ENCODE data around the gene SLC66A1. TPM values are rescaled to one million over a fixed set of nuclear protein-coding genes. Genes with fewer than 3 reads are reported as not detected.

SLC66A1 gene
- total RNA-seq, 4 donors from 2014 or later = 19.1 to 53.9 (median 35.3) TPM

DNA sequence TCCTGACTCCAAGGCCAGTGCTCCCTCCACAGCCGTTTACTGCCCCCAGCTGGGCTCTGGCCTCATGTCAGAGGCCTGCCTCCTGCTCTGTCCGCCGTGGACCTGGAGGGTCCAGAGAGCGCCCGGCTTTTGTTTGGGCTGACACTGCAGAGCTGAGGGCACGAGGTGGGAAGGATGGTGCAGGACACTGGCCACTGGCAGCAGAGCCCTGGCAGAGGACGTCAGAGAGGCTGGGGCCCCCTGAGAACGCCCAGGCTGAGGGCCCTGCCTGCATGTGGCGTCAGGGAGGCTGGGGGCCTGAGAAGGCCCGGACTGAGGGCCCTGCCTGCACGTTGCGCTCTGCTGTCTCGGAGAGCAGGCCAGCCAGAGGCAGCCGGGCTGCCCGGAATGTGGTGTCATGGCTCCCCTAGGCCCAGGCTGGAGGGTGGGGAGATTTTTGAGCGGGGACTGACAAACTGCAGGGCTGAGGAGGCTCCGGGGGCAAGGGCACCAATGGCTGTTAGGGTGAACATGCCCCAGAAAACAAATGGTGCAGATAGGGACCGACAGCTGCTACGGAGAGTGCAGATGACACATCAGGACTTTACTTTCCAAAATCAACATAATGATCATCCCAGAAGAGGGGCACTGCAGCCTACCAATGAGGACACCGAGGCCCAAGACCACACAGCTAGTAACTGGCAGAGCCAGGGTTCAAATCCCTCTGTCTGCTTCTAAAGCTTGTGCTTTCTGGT lies 31.7 kb downstream of the SLC66A1 start:
- intact Hi-C loops (cut with DNase I; ENCODE audit: low total_unique reads) = loop anchor here (2.0 kb wide), 1 partner anchor 311 kb away; no protein-coding TSS in a partner anchor
- H3K4me1 ChIP-seq = peaks cover 0 to 11% (median 5%) of the 10 kb centered on the region in 4 donors
- in situ Hi-C loops (cut with MboI; ENCODE audit: low pct_ligation_motif_present in 1 of 4, low pct_unique_long_range_greater_than_20kb in 1 of 4, low sequenced_read_pairs in 3 of 4) = loop anchor here in 3 of 4 donors (5.0 to 10.0 kb wide), 2 partner anchors 309 to 311 kb away; no protein-coding TSS in a partner anchor
- WGBS, 2 donors (ENCODE audit: low coverage in 1 of 2) = 87% methylated on average over 19 of the region's 20 CpGs; no CpG with 5 or more reads in 1 of the 2 donors
- H3K4me3 ChIP-seq = no peak overlapping the region
- no peaks in the 10 kb centered on the region for H3K9me3 ChIP-seq
- H3K27ac ChIP-seq = no peak overlapping the region
- DNase-seq = no peak
- TF ChIP-seq POLR2A (IDR thresholded peaks at IDR 0.05) (no peak), EP300 (IDR thresholded peaks at IDR 0.05; ENCODE audit: low read depth) (no peak), POLR2AphosphoS5 (IDR thresholded peaks at IDR 0.05) (no peak), CTCF (IDR thresholded peaks at IDR 0.05) (no peak)
- no peaks in the 10 kb centered on the region for H3K27me3 ChIP-seq
- H3K36me3 ChIP-seq = peaks cover 0 to 27% (median 7%) of the 10 kb centered on the region in 4 donors

DNA sequence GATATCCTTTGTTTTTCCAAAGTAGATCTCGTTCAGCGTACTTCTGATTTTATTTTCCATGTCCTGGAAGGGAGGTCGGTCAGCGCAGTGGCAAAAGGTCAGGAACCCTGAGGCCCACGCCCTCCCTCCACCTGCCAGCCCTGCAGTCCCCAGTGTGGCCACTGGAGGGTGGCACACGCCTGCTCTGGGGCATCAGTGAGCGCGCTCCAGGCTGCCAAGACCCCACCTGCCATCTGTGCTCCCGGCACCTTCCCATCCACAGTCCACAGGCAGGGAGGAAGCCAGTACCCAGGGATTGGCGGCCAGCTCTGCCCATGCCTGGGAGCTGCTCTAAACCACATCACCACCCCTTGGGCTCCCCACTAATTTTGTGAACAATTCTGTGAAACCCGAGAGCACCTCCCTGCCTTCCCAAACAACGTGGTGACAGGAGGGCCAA lies 32.3 kb downstream of the SLC66A1 start:
- no peaks in the 10 kb centered on the region for H3K9me3 ChIP-seq
- 20 to 57% methylated on average over 2 to 11 of the region's 12 CpGs for WGBS, 2 donors (ENCODE audit: low coverage in 1 of 2)
- peaks cover 0 to 11% (median 5%) of the 10 kb centered on the region in 4 donors for H3K4me1 ChIP-seq
- intact Hi-C loops (cut with DNase I; ENCODE audit: low total_unique reads) (loop anchor here (2.0 kb wide), 1 partner anchor 310 kb away; no protein-coding TSS in a partner anchor), in situ Hi-C loops (cut with MboI; ENCODE audit: low pct_ligation_motif_present in 1 of 4, low pct_unique_long_range_greater_than_20kb in 1 of 4, low sequenced_read_pairs in 3 of 4) (loop anchor here in 3 of 4 donors (5.0 to 10.0 kb wide), 2 partner anchors 308 to 310 kb away; no protein-coding TSS in a partner anchor)
- peak overlapping the region in 1 of 4 donors; percentile 46 for H3K27ac ChIP-seq
- no peaks in the 10 kb centered on the region for H3K27me3 ChIP-seq
- H3K4me3 ChIP-seq = no peak overlapping the region
- peak; percentile 63 for DNase-seq
- H3K36me3 ChIP-seq = peaks cover 0 to 27% (median 7%) of the 10 kb centered on the region in 4 donors
- TF ChIP-seq EP300 (IDR thresholded peaks at IDR 0.05; ENCODE audit: low read depth) (no peak), POLR2A (IDR thresholded peaks at IDR 0.05) (no peak), POLR2AphosphoS5 (IDR thresholded peaks at IDR 0.05) (peak in 1 of 3 donors; percentile 38), CTCF (IDR thresholded peaks at IDR 0.05) (peak; percentile 89 to 95 (median 94))

DNA sequence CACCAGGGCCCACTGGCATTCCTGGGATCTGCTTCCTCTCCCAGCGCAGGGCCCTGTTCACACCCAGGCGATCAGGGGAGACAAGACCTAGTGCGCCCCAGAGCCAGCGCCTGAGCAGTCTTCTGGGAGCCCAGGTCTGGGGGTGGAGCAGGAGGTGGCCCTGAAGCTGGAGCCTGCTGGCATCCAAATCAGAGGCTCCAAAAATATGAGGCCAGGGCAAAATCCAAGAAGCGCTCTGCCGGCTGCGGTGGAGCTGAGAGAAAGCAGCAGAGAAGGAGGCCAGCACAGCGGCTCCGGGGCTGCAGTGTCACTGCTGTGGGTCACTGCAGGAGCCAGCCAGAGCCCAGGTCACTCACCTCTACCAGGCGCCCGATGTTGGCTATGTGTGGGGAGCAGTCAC lies 32.7 kb downstream of the SLC66A1 start:
- 93% methylated on average over 10 of the region's 11 CpGs; no CpG with 5 or more reads in 1 of the 2 donors for WGBS, 2 donors (ENCODE audit: low coverage in 1 of 2)
- Histone ChIP-seq H3K36me3 (peaks cover 0 to 31% (median 7%) of the 10 kb centered on the region in 4 donors), H3K27ac (peak overlapping the region in 1 of 4 donors; percentile 46), H3K27me3 (no peaks in the 10 kb centered on the region), H3K4me1 (peaks cover 0 to 11% (median 5%) of the 10 kb centered on the region in 4 donors), H3K9me3 (no peaks in the 10 kb centered on the region), H3K4me3 (no peak overlapping the region)
- TF ChIP-seq POLR2AphosphoS5 (IDR thresholded peaks at IDR 0.05) = no peak
- no peak for TF ChIP-seq POLR2A (IDR thresholded peaks at IDR 0.05)
- TF ChIP-seq CTCF (IDR thresholded peaks at IDR 0.05) = no peak
- TF ChIP-seq EP300 (IDR thresholded peaks at IDR 0.05; ENCODE audit: low read depth) = no peak
- in situ Hi-C loops (cut with MboI; ENCODE audit: low pct_ligation_motif_present in 1 of 4, low pct_unique_long_range_greater_than_20kb in 1 of 4, low sequenced_read_pairs in 3 of 4) (loop anchor here in 3 of 4 donors (5.0 to 10.0 kb wide), 2 partner anchors 307 to 310 kb away; no protein-coding TSS in a partner anchor), intact Hi-C loops (cut with DNase I; ENCODE audit: low total_unique reads) (loop anchor here (2.0 kb wide), 1 partner anchor 310 kb away; no protein-coding TSS in a partner anchor)
- DNase-seq = no peak

- no peak overlapping the region for H3K4me3 ChIP-seq
- WGBS, 2 donors (ENCODE audit: low coverage in 1 of 2) = 88% methylated on average over 8 of the region's 8 CpGs; no CpG with 5 or more reads in 1 of the 2 donors
- peaks cover 0 to 11% (median 5%) of the 10 kb centered on the region in 4 donors for H3K4me1 ChIP-seq
- no peak overlapping the region for H3K27ac ChIP-seq
- no peak for TF ChIP-seq POLR2AphosphoS5 (IDR thresholded peaks at IDR 0.05)
- no peak for TF ChIP-seq EP300 (IDR thresholded peaks at IDR 0.05; ENCODE audit: low read depth)
- no peak for TF ChIP-seq POLR2A (IDR thresholded peaks at IDR 0.05)
- TF ChIP-seq CTCF (IDR thresholded peaks at IDR 0.05) = no peak
- peaks cover 0 to 36% (median 7%) of the 10 kb centered on the region in 4 donors for H3K36me3 ChIP-seq
- no peaks in the 10 kb centered on the region for H3K27me3 ChIP-seq
- in situ Hi-C loops (cut with MboI; ENCODE audit: low pct_ligation_motif_present in 1 of 4, low pct_unique_long_range_greater_than_20kb in 1 of 4, low sequenced_read_pairs in 3 of 4) = loop anchor here in 2 of 4 donors (10.0 kb wide), 1 partner anchor 309 kb away; no protein-coding TSS in a partner anchor
- intact Hi-C loops (cut with DNase I; ENCODE audit: low total_unique reads) = loop anchor here (2.0 kb wide), 1 partner anchor 309 kb away; no protein-coding TSS in a partner anchor
- H3K9me3 ChIP-seq = no peaks in the 10 kb centered on the region
- no peak for DNase-seq
Observed at GRCh38 chr1:19345391-19345790, 33.3 kb downstream of the SLC66A1 start.
